ENCODE results near the gene SRMS. TPM values are rescaled to one million over a fixed set of nuclear protein-coding genes. Genes with fewer than 3 reads are reported as not detected.
A peak's percentile ranks its signal among the peaks of the same experiment; 100 is the strongest.

Gene SRMS
- polyA plus RNA-seq, 10 donors: 0.23 TPM; not detected in 9

DNA sequence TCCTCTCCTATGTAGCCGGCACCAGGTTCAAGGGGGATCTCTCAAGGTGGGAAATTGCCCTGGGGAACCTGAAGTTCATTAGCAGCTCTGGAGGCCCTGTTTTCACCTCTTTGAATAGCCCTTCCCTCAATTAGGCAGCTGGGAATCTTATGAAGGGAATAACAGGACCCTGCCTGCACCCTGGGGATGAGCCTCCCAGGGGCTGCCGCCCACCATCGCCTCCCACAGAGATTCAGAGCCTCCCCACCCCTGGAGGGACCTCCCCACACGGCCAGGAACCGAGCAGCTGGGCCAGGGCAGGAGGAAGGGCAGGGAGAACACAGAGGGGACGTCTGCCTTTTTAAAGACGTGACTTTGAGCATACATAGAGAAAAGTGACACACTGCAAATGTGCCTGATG, 44.0 kb downstream of the SRMS start:
- DNase-seq: no peak

DNA sequence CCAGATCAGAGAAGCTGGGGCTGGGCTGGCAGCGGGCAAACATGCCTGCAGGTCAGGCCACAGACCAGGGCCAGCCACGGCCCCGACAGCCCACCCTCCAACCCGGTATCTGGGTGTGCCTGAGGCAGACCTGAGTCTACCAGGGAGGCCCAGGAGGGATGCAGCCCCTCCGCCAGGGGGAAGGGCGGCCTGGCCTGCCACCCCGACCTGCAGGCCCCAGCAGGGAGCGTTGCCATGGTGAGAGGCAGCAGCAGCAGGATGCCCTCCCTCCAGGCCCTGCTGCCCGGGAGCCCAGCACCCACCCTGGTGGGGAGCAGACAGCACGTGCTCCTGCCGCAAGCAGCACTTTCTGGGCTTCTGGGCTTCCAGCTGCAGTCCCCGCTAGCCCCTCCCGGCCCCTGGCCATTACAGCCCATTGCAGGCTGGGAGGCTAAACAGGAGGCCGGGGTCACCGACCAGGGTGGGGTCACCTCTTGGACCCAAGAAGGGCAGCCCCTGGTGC, 44.8 kb downstream of the SRMS start:
- no peak for DNase-seq

DNA sequence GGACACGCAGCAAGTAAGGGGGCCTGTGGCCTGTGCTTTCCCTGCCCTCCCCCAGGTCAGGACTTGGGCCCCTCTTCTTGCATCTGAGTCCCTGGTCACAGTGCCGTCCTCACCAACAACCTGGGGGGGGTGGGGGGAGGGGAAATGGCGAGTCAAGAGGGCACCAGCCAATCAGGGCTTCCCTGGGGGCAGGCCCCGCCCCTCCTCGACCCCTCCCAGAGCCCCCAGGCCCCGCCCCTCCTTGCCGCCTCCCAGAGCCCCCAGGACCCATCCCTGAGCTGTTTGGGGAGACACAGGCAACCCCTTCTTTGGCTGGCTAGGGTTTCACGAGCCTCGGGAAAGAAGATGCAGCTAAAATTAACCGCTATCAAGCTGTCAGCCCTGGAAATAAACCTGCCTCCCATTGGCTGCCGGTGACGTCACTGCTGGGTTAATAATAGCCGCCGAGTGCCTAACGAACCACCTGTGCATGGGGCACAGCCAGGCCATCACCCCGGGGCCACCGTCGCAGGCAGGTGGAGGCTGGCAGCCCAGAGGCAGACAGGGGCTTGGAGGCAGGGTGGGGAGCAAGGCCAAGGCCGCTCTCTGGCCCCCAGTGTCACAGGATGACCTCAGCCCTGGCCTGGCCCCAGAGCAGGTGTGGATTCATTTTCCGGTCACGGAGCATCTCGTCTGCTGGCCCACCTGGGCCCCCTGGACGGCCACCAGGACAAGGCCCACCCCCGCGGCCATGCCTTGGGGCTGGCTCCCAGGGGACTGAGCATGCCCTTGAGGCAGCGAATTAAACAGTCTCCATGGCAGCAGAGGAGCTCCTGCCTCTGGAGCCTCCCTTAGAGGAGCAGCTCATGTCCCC, 45.5 kb downstream of the SRMS start:
- DNase-seq: peak in 2 of 3 donors; percentile 55 to 70

DNA sequence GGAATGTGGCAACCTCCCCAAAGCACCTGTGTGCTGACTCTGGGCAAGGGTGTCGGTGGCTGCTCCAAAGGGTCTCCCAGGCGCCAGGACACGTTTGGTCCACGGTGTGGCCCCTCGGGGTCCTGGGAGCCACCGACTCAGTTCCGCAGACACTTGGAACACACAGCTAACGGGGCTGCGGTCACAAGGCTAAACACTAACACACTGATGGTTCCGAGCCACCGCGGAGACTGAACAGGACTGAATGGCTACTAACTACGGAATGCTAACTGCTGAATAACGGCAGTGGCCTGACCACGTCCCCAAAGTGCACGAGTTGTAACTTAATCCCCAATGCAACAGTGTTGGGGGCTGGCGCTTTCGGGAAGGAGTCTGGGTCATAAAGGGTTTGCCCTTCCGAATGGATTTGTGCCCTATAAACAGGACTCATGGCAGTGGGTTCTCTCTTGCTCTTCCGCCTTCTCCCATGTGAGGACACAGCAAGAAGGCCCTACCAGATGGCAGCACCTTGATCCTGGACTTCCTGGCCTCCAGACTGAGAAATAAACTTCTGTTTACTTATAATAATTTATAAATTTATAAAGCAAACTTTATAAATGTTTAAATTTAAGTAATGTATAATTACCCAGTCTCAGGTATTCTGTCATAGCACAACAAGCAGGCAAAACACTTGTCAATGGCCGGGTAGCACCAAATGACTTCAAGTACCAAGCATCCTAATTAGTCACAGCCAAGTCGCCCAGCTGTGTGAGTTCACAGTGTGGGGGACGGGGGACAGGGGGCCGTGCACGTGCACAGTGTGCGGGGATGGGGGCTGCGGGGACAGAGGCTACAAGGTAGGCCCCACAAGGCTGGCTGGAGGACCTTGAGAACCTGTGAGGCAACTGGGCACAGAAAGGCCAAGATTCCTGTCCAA, 46.4 kb downstream of the SRMS start:
- DNase-seq: no peak

DNA sequence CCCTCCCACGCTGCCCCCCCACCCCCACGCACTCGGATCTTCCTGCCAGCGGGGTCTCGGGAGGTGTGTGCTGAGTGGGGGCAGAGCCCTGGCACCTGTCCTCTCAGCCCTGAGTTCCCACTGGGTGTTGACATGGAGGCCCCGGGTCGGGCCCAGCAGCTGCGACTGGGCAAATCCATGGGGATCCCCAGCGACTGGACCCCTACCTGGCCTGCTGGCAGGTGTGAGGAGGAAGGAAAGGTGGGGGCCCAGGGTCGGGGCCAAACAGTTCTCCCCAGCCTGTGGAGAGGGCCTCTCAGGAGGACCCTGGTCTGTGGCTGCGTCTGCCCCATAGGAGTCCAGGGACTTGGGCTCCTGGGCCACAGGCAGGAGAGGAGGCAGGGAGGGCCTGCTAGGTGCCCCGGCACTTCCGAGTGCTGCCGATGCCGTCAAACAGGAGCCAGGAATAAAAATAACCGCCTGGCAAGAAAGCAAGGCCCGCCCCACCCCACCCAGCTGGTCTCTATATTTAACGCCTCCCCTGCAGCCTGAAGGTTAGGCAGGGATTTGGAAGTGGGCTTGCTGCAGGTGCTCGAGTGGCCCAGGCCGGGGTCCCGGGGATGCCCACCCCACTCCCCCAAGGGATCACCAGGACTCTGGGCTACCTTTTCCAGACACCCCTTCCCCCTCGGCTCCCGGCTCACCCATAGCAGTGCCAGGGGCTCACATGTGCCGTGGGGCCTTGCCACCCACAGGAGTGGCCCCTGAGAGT, 47.2 kb downstream of the SRMS start:
- DNase-seq: no peak

DNA sequence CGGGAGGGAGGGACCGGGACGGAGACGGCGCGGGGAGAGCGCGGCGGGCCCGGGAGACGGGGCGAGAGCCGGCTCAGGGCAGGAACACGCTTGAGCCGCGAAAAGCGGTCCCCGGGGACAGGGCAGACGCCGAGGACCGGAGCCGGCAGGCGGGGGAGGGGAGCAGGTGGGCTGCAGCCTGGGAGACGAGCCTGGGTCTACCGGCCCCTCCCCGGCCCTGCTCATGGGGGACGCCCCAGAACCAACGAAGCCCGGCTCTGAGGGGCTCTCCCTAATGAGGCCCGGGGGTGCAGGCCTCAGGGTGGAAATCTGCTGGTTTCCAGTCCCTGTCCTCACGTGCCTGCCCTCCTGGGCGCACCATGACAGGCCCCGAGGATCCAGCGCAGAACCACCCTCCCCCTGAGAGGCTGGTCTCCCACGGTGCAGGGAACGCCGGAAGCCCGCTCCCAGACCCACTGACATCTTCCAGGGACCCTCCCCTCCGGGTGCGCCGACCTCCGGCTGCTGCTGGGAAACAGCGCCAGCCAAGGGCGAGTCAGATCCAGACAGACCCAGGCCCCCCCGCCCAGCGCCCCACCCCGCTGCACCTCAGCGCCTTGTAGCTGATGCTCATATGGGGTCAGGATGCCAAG, 48.1 kb downstream of the SRMS start:
- DNase-seq: no peak

DNA sequence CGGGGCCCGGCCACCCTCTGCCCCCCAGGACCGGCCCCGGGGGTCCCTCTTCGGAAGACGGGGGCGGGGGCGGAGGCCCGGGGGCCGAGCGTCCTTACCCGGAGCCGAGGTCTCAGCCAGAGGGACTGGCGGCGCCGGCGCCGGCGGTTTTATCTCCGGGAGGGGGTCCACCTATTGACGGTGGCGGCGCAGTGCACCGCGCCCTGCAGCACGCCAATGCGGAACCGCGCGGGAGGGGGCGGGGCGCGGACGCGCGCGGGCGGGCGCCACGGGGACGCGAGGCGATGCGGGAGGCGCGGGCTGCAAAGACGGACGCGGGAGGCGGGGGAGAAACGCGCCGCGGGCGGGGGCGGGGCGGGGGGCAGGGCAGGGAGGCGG, 48.6 kb downstream of the SRMS start, which contains the start of gene EEF1A2:
Gene EEF1A2, minus strand, starts transcription at position 124 of the 378 bp plus-strand sequence. CDS start 1,320 bp downstream, outside the sequence.
- no peak for DNase-seq

DNA sequence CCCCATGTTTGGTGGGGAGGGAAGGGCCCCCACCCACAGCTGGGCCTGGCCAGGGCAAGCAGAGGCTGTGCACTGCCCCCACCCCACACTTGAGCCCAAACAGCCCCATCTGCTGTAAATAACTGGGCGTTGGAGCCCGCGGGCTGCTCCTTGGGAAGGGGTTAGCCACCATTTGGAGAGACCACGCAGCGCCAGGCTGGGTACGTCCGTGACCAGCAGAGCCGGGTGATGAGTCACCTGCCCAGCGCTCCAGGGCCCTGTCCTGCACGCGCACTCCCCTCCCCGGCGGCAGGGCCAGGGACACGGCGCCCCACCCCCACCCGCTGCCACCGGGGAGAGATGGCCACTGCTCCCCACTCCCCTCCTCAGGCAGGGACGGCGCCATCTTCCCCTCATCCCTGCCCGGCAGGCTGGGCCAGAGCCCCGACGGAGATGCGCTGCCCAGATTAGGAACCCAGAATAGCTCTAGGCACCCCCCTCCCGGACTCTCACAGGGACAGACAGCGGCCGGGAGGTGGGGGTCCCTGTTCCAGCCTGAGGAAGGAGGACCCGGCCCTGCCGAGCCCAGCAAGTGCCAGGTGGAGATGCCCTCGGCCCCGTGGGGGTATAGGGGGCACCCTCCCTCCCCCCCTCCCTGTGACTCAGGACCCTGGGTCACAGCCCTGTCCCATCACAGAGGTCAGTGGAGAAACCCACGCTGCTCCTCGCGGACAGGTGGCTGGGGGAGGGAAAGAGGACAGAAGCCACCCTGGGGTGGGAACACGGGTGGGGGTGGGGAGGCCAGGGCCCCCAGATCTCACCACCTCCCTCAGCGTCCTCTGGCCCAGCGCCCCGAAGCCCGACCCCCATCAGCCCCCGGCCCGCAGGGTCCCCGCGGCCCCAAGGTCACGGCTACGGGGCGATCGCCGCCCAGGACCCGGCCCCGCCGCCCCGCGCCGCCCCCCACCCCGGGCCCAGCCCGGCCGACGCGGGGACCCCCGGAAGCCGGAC, 49.3 kb downstream of the SRMS start:
- no peak for DNase-seq

DNA sequence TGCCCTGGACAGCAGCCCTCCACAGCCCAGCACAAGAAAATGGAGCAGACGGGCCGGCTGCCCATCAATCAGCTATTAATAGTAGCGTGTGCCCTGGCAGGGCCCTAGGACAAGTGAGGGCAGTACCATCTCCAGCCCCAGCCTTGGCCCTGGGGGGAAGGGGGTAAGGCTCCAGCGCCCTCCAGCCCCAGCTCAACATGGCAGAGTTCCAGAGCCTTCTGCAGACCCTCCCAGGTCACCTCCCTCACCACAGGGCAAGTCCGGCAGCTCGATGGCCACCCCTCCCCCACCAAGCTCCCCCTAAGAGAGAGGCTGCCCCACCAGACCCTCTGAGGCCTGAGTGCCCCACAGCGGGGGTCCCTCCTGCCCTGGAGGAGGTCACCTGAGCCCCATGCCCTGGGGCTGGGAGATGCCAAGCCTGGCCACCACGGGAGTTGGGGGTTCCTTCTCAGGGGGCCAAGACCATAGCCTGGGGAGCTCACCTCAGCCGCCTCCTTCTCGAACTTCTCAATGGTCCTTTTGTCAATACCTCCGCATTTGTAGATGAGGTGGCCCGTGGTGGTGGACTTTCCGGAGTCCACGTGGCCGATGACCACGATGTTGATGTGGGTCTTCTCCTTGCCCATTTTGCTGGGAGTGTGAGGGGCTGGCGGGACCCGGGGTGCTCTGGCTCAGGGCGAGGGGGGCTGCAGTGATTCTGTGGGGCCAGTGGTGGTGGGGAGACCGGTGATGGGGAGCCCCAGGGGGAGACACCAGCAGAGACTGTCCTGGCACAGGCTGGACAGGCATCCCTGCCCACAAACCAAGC, 50.2 kb downstream of the SRMS start:
- DNase-seq: no peak

DNA sequence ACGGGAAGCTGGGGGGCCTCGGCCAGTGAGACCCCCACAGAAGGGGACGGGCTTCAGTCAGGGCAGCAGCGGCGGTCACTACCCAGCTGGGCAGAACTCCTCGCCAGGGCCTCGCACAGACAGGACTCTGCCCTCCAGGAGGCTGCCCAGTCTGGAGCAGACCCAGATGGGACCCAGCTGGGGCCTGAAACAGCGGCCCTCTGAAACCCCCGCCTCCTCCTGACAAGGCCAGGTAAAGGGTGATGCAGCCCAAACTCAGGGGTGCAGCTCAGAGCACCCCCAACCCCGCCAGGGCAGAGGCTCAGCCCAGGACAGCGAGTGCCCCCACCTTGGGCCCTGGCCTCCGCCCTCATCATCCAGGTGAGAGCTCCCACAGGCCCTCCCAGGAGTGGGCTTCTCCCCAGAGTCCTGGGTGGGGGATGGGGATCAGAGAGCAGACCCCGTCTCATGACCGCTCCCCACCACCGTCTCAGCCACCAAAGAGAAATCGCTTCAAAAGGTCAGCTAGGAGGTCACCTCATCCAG, 50.9 kb downstream of the SRMS start:
- DNase-seq: no peak

DNA sequence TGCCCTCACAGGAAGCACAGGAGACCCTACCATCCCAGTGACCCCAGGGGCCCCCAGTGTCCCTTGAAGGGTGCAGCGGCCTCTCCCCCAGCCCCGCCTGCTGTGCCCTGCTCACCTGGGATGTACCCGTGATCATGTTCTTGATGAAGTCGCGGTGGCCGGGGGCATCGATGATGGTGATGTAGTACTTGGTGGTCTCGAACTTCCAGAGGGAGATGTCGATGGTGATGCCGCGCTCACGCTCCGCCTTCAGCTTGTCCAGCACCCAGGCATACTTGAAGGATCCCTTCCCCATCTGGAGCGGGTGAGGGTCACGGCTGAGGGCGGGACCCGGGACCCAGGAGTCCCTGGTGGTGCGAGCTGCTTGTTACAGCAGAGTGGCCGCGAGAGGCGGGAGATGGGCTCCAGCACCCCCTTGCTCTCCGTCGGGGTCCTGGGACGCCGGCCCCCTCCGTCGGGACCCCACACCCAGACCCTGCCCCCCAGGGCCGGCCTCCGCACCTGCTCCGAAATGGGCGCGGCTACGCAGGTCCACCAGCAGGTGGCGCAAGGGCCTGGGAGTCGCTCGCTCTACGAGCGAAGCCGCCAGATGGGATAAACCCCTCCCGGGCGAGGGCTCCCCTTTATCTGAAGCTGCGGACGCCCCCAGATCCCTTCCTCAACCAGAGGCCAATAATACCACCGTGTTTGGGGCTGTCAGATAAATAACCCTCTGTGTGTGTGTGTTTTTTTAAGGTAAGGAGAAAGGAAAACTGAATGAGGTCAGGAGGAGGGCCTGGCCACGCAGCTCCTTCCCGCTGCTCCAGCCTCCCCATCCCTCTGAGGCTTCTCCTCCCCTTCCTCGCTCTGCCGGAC, 51.6 kb downstream of the SRMS start:
- DNase-seq: peak; percentile 36 to 80 (median 65)

DNA sequence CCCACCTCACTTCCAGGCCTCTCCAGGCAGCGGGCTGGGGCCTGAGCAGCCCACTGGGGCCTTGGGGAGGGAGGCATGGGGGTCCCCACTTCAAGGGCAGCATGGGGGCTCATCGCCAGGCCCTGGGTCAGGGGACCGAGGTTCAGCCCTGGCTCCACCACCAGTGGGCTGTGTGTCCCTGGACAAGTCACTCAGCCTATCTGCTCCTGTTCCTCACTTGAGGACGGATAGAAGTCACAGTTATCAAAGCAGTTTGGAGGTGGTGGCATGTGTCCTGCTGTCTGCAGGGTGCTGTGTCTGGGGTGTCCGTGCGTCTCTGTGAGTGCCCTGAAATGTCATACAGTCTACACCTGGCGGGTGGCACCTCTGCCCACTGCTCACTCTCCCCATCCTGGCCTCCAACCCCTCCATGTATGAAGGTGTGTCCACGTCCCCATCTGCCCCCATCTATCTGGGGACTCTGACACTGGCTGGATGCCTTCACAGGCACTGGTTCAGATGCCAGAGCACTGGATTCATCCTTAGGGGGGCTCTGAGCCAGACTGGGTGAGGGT, 52.3 kb downstream of the SRMS start:
- DNase-seq: no peak

DNA sequence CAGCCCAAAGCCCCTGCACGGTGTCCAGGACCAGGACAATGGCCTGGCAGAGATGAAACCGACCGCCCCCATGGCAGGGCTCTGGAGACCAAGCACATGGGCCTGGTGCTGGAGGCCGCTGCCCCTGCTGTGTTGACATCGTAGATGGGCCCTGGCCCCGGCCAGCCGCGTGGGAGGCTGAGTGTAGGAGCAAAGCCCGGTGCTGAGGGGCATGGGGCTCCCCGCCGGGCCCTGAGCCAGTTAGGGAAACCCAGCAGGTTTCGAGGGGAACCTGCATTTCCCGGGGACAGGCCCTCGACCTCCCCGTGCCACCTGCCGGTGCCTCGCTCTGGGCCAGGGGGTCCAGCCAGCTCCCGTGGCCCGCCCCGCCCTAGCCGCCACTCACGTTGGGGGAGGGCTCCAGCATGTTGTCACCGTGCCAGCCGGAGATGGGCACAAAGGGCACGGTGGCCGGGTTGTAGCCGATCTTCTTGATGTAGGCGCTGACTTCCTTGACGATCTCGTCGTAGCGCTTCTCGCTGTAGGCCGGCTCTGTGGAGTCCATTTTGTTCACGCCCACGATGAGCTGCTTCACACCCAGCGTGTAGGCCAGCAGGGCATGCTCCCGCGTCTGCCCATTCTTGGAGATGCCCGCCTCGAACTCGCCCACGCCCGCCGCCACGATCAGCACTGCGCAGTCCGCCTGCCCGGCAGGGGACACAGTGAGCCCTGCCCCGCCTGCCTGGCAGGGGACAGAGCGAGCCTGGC, 53.0 kb downstream of the SRMS start:
- no peak for DNase-seq

DNA sequence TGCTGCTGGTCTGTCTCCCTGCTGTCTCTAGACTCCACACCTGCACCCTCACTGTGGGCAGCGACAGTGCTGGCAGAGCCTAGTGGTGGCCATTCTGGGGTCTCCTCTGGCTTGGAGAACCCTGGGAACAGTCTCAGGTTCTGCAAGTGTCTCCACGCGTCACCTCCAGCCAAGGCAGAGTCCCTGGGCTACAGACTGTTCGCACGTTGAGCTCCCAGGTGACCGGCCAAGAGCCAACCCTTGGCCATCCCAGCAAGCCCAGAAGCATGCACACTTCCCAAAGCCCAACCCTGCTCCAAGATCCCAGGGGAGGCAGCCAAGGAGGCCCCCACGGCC, 53.5 kb downstream of the SRMS start:
- no peak for DNase-seq

DNA sequence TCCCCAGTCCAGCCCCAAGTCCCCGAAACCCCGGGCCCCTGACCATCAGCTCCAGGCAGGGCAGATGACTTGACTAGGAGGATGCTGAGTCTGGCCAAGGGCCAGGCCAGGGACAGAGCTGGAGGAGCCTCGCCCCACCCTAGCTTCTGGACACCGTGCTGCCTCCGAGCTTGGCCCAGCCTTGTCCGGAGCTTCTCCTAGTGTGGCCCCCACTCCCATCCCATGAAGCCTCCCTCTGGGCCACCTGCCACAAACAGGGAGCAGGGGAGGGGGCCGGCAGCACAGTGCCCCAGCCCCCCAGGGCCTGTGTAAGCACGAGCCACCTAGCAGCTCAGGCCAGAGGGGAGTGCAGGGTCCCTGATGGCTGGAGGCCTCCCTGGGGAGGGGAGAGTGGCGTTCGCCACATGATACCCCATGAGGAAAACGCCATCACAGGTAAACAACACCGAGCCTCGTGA, 54.0 kb downstream of the SRMS start:
- no peak for DNase-seq

DNA sequence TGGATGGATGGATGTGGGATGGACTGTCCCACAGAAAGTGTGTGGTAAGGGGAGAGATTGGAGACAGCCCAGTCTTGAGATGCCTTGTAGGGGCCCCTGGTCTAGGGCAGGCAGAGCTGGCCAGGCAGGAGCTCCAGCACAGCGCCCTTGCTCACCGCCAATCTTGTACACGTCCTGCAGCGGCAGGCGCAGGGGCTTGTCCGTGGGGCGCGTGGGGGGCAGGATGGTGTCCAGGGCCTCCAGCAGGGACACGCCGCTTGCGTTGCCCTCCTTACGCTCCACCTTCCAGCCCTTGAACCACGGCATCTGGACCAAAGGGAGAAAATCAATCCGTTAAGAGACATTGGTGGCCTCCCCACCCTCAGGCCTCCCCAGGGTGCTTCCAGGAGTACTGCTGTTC, 54.6 kb downstream of the SRMS start:
- DNase-seq: no peak

DNA sequence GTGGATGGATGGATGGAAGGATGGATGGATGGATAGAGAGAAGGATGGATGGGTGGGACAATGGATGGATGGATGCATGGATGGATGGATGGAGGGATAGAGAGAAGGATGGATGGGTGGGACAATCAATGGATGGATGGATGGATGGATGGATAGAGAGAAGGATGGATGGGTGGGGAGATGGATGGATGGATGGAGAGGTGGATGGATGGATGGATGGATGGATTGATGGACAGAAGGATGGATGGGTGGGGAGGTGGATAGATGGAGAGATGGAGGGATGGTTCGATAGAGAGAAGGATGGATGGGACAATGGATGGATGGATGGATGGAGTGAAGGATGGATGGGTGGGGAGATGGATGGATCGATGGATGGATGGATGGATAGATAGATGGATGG, 55.0 kb downstream of the SRMS start:
- no peak for DNase-seq

Measured in muscle of back (tissue), 11 donors.